SK-N-MC (cell line): ENCODE results near the gene ZCCHC3.
A peak's percentile ranks its signal among the peaks of the same experiment; 100 is the strongest.
"Not testable (repeated sequence)": the region's sequence is repeated elsewhere in the genome, so short reads cannot be mapped to it uniquely, and the experiment has no call there.

Source experiments
- DNase-seq: peaks from one replicate; pipeline ENCODE4 v3.0.0-alpha.2; 2011; ENCODE audit warnings: low read depth, low spot score
- H3K27ac ChIP-seq: fragments of 200-600 bp; sonication (generic); 2 replicates; pipeline ENCODE4 v1.5.1; 2016; ENCODE audit warnings: mixed run types
- H3K36me3 ChIP-seq: fragments of 200-600 bp; sonication (generic); 2 replicates; pipeline ENCODE4 v1.6.1; 2017; ENCODE audit warnings: antibody characterized with exemption, low read length, mixed read lengths; ENCODE audit not compliant: insufficient read depth
- H3K4me3 ChIP-seq: fragments of 200-600 bp; sonication (generic); 2 replicates; pipeline ENCODE4 v1.5.1; 2016
- H3K9ac ChIP-seq: fragments of 200-600 bp; sonication (generic); 2 replicates; pipeline ENCODE4 v1.8.0; 2017; ENCODE audit warnings: mixed run types, mixed read lengths; ENCODE audit not compliant: insufficient read length
- H3K9me3 ChIP-seq: fragments of 200-600 bp; sonication (generic); 2 replicates; pipeline ENCODE4 v1.6.1; 2017; ENCODE audit warnings: low read depth, mild to moderate bottlenecking, antibody characterized with exemption, low read length, moderate library complexity, mixed read lengths
- EZH2 ChIP-seq: fragments of 200-600 bp; sonication (generic); IDR thresholded peaks from one replicate; pipeline ENCODE4 v1.6.1; 2017; ENCODE audit warnings: antibody characterized with exemption
- FOXP2 ChIP-seq: optimal IDR thresholded peaks from 2 replicates; pipeline ENCODE3; 2011; ENCODE audit warnings: mild to moderate bottlenecking, moderate library complexity; ENCODE audit not compliant: insufficient read depth; ENCODE audit errors: extremely low read length, control extremely low read depth
- POLR2AphosphoS5 ChIP-seq: IDR thresholded peaks from 2 replicates; pipeline ENCODE4 v1.6.1; 2012; ENCODE audit warnings: mild to moderate bottlenecking, low read depth, low read length, borderline replicate concordance

The ZCCHC3 gene

GRCh38 chr20:297098-297924 is at the start of gene ZCCHC3:
Gene ZCCHC3, plus strand, starts transcription at chr20:297570. Its CDS starts 17 bp downstream, at chr20:297587.
- Histone ChIP-seq H3K36me3 (peaks cover 9% of the 10 kb centered on the region; the same call in 1 of the 2 replicates), H3K9me3 (no peaks in the 10 kb centered on the region), H3K27ac (peak within 1 kb of the TSS; percentile 92), H3K4me3 (peak within 1 kb of the TSS; percentile 99), H3K9ac (peak within 1 kb of the TSS; percentile 97)
- TF ChIP-seq FOXP2 (no peak), POLR2AphosphoS5 (peak; percentile 86)
- no peak for DNase-seq

GRCh38 chr20:251354-251753 is 46.0 kb upstream of the ZCCHC3 start:
- no peak overlapping the region; the same call in 1 of the 2 replicates for H3K27ac ChIP-seq
- no peak overlapping the region for H3K4me3 ChIP-seq
- no peak overlapping the region for H3K9ac ChIP-seq
- TF ChIP-seq EZH2: no peak
- no peak for TF ChIP-seq FOXP2
- TF ChIP-seq POLR2AphosphoS5: no peak
- no peaks in the 10 kb centered on the region for H3K36me3 ChIP-seq
- no peak for DNase-seq
- H3K9me3 ChIP-seq: no peaks in the 10 kb centered on the region; the same call in 1 of the 2 replicates

- no peak overlapping the region; the same call in 1 of the 2 replicates for H3K27ac ChIP-seq
Observed at GRCh38 chr20:252801-253200, 44.6 kb upstream of the ZCCHC3 start.

GRCh38 chr20:253447-253846 is 43.9 kb upstream of the ZCCHC3 start:
- H3K9ac ChIP-seq, DNase-seq, H3K4me3 ChIP-seq, H3K9me3 ChIP-seq, H3K36me3 ChIP-seq, H3K27ac ChIP-seq: not testable (repeated sequence)

More at GRCh38 chr20:252801-253200, 44.6 kb upstream of the ZCCHC3 start:
- no peak overlapping the region for H3K4me3 ChIP-seq
- DNase-seq: no peak
- H3K36me3 ChIP-seq: no peaks in the 10 kb centered on the region
- no peak overlapping the region for H3K9ac ChIP-seq
- no peaks in the 10 kb centered on the region for H3K9me3 ChIP-seq
- no peak for TF ChIP-seq EZH2
- TF ChIP-seq POLR2AphosphoS5: no peak

GRCh38 chr20:257419-257818 is 40.0 kb upstream of the ZCCHC3 start, which contains the start of gene DEFB132:
Gene DEFB132, plus strand, starts transcription at chr20:257724. Its CDS starts 55 bp downstream, at chr20:257779.
- DNase-seq: no peak
- no peak within 1 kb of the TSS for H3K27ac ChIP-seq
- no peaks in the 10 kb centered on the region for H3K36me3 ChIP-seq
- H3K9me3 ChIP-seq: no peaks in the 10 kb centered on the region
- H3K4me3 ChIP-seq: no peak within 1 kb of the TSS
- TF ChIP-seq EZH2 (no peak), FOXP2 (no peak), POLR2AphosphoS5 (no peak)
- H3K9ac ChIP-seq: no peak within 1 kb of the TSS

- TF ChIP-seq EZH2: no peak
- TF ChIP-seq POLR2AphosphoS5: no peak
- Histone ChIP-seq H3K27ac (no peak overlapping the region), H3K9ac (no peak overlapping the region), H3K36me3 (no peaks in the 10 kb centered on the region), H3K4me3 (no peak overlapping the region), H3K9me3 (no peaks in the 10 kb centered on the region)
- DNase-seq: no peak
Observed at GRCh38 chr20:258269-258858, 39.0 kb upstream of the ZCCHC3 start.

- Histone ChIP-seq H3K36me3 (no peaks in the 10 kb centered on the region), H3K9me3 (no peaks in the 10 kb centered on the region), H3K9ac (no peak overlapping the region), H3K27ac (no peak overlapping the region), H3K4me3 (no peak overlapping the region)
- TF ChIP-seq EZH2 (no peak), FOXP2 (no peak), POLR2AphosphoS5 (no peak)
- no peak for DNase-seq
Observed at GRCh38 chr20:258963-259362, 38.4 kb upstream of the ZCCHC3 start.

- H3K9ac ChIP-seq: no peak overlapping the region
- H3K4me3 ChIP-seq: no peak overlapping the region
- H3K9me3 ChIP-seq: no peaks in the 10 kb centered on the region
- TF ChIP-seq POLR2AphosphoS5 (no peak), EZH2 (no peak), FOXP2 (no peak)
- no peak overlapping the region for H3K27ac ChIP-seq
- H3K36me3 ChIP-seq: no peaks in the 10 kb centered on the region
- no peak for DNase-seq
Observed at GRCh38 chr20:259981-260380, 37.4 kb upstream of the ZCCHC3 start.
